ENCODE measurements around the gene NAV2. TPM values are rescaled to one million over a fixed set of nuclear protein-coding genes. Genes with fewer than 3 reads are reported as not detected.

Gene NAV2
- total and polyA plus RNA-seq, 11 donors, result 7.6 to 46.5 (median 20.2) TPM

DNA sequence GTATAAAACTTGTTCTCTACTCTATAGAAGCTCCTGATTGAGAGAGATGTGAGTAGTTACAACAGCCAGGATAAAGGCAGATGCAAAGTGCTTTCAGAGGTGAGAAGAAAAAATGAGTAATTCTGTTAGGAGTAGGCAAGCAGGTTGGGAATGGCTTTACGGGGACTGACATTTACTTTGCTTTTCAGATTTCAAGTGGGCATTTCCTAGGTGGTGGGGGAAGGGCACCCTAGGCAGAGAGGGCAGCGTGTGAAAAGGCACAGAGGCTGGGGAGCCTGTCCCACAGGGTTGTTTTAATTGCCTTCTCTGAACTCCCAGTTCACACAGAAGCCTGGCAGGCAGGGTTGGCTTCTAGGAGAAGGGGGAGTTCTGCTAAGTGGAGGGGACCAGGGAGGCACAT, 106.5 kb downstream of the NAV2 start:
- WGBS, 4 donors, result 81 to 86% (median 83%) methylated on average over 2 of the region's 2 CpGs
- ATAC-seq (no peak), DNase-seq (no peak)
- H3K4me1 ChIP-seq, result peaks cover 0 to 40% (median 19%) of the 10 kb centered on the region in 12 donors
- H3K4me3 ChIP-seq, result no peak overlapping the region
- H3K9me3 ChIP-seq, result no peaks in the 10 kb centered on the region
- no peaks in the 10 kb centered on the region for H3K27me3 ChIP-seq
- H3K27ac ChIP-seq, result no peak overlapping the region
- no peak for TF ChIP-seq POLR2A (IDR thresholded peaks at IDR 0.05)
- TF ChIP-seq, protein P1, sequence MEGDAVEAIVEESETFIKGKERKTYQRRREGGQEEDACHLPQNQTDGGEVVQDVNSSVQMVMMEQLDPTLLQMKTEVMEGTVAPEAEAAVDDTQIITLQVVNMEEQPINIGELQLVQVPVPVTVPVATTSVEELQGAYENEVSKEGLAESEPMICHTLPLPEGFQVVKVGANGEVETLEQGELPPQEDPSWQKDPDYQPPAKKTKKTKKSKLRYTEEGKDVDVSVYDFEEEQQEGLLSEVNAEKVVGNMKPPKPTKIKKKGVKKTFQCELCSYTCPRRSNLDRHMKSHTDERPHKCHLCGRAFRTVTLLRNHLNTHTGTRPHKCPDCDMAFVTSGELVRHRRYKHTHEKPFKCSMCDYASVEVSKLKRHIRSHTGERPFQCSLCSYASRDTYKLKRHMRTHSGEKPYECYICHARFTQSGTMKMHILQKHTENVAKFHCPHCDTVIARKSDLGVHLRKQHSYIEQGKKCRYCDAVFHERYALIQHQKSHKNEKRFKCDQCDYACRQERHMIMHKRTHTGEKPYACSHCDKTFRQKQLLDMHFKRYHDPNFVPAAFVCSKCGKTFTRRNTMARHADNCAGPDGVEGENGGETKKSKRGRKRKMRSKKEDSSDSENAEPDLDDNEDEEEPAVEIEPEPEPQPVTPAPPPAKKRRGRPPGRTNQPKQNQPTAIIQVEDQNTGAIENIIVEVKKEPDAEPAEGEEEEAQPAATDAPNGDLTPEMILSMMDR (IDR thresholded peaks at IDR 0.05), result no peak
- no peaks in the 10 kb centered on the region for H3K36me3 ChIP-seq
- intact Hi-C loops (cut with DNase I), result loop anchor here in 1 of 10 donors (5.0 kb wide), 1 partner anchor 83 kb away; no protein-coding TSS in a partner anchor

DNA sequence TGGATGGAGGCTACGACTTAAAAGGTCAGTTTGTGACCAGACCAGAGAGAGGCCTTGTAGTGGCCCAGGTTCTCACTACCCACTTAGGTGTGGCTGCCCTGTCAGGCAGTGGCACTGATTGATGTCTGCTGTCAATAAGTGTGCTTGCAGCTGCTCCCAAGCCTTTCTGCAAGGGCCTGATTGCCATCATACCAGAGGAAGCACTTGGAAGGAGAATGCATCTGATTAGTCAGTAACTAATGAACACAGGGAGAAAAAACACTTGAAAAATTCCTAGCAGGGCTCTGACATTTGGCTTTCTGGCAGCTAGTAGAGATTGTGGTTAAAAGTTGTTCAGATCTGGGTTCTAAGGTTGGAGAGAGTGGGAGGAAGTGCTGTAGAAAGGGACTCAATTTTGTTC, 107.5 kb downstream of the NAV2 start:
- no peak overlapping the region for H3K4me3 ChIP-seq
- no peak for TF ChIP-seq POLR2A (IDR thresholded peaks at IDR 0.05)
- TF ChIP-seq, protein P1 (IDR thresholded peaks at IDR 0.05), result no peak
- no peaks in the 10 kb centered on the region for H3K9me3 ChIP-seq
- H3K36me3 ChIP-seq, result no peaks in the 10 kb centered on the region
- ATAC-seq (no peak), DNase-seq (no peak)
- 86 to 100% (median 90%) methylated on average over 1 of the region's 1 CpG for WGBS, 4 donors
- intact Hi-C loops (cut with DNase I), result no loop called here
- H3K4me1 ChIP-seq, result peaks cover 0 to 30% (median 10%) of the 10 kb centered on the region in 12 donors
- no peak overlapping the region for H3K27ac ChIP-seq
- no peaks in the 10 kb centered on the region for H3K27me3 ChIP-seq

DNA sequence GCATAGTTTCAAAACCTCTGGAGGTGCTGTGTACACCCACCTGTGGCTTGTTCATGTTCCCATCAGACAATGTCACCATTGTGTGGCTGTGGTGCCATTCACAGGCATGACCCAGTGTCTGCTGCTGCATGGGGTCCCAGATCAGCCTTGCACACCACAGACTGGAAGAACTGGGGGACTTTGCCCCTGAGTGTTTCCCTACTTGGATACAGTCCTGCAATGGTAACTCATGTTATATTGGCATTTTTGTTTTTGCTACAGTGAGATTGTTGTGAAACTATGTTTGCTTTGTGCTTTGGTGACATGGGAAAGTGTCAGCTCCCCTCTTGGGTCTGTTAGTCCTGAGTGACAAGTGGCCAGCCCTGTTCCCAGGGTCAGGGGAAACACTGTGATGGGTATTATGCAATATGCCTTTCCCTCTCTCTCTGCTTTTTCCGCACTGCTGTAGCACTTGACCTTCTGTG, 108.8 kb downstream of the NAV2 start:
- H3K4me1 ChIP-seq, result peaks cover 0 to 19% (median 5%) of the 10 kb centered on the region in 12 donors
- no peak overlapping the region for H3K4me3 ChIP-seq
- no peaks in the 10 kb centered on the region for H3K9me3 ChIP-seq
- TF ChIP-seq, protein P1 (IDR thresholded peaks at IDR 0.05), result no peak
- TF ChIP-seq POLR2A (IDR thresholded peaks at IDR 0.05), result no peak
- H3K27me3 ChIP-seq, result no peaks in the 10 kb centered on the region
- intact Hi-C loops (cut with DNase I), result no loop called here
- no peak for DNase-seq
- no peak overlapping the region for H3K27ac ChIP-seq
- no peaks in the 10 kb centered on the region for H3K36me3 ChIP-seq
- ATAC-seq, result peak in 1 of 4 donors; percentile 33
- 60 to 94% (median 84%) methylated on average over 1 of the region's 1 CpG for WGBS, 4 donors

DNA sequence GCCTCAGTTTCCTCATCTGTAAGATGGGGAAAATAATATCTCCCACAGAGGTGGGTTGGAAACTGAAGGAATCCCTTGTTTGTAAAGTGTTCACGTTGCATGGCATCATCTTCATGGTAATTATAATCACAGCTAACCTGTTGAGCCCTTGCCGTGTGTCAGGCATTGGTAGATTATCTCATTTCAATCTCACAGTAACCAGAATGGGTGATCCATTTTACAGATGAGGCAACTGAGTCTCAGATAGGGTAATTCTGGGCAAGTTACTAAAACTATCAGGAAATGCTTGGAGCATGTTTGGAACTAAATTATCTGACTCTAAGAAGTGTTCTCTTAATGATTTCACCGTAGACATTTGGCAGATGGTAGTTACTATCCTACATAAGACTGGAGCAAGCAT, 109.4 kb downstream of the NAV2 start:
- Histone ChIP-seq H3K27ac (no peak overlapping the region), H3K4me1 (peaks cover 0 to 20% (median 4%) of the 10 kb centered on the region in 12 donors), H3K27me3 (no peaks in the 10 kb centered on the region), H3K4me3 (no peak overlapping the region), H3K9me3 (no peaks in the 10 kb centered on the region), H3K36me3 (no peaks in the 10 kb centered on the region)
- DNase-seq (no peak), ATAC-seq (no peak)
- intact Hi-C loops (cut with DNase I), result no loop called here
- WGBS, 4 donors, result 79 to 88% (median 84%) methylated on average over 3 of the region's 3 CpGs
- TF ChIP-seq, protein P1 (IDR thresholded peaks at IDR 0.05), result no peak
